CD4-positive, alpha-beta T cell treated with Interleukin-21 for 1 hour (primary cell): ENCODE measurements around the gene CD4.
"Not testable (repeated sequence)": the region's sequence is repeated elsewhere in the genome, so short reads cannot be mapped to it uniquely, and the experiment has no call there.

Source experiments
- DNase-seq: peaks from one replicate; pipeline ENCODE4 v3.0.0-alpha.2; 2020

Gene CD4

DNA sequence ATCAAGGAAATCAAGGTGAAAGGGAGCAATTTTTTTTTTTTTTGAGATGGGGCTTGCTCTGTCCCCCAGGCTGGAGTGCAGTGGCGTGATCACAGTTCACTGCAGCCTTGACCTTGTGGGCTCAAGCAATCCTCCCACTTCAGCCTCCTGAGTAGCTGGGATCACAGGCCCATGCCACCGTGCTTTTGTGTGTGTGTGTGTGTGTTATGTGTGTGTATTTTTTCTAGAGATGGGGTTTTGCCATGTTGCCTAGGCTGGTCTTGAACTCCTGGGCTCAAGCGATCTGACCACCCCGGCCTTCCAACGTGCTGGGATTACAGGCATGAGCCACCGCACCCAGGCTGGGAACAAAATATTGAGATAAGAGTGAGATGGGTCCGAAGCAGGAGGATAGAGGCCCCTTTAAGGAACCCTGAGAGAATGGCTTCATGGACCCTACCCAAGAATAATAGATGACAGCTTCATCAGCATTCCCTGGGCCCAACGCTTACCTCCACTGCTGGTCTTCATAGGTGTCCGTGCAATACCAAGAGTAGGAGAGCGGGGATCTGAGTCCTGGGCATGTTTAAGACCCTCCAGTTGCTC is 60.7 kb downstream of the CD4 start:
- DNase-seq = no peak

DNA sequence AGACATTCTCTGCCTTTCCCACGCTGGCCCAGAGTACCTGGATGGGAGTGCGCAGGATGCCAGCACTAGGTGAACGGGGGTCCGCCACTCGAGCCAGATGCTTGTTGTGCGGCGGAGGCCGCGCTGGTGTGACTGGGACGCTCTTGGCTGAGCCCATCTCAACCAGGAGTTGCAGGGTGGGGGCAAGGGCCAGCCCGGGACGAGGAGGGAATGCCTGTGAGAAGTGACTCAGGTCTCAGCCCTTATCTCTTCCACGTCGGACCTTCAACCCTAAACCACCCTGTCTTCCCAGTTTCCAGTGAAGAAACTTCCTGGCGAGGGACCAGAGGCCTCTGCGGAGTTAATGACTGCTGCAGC is 61.4 kb downstream of the CD4 start:
- DNase-seq = no peak

DNA sequence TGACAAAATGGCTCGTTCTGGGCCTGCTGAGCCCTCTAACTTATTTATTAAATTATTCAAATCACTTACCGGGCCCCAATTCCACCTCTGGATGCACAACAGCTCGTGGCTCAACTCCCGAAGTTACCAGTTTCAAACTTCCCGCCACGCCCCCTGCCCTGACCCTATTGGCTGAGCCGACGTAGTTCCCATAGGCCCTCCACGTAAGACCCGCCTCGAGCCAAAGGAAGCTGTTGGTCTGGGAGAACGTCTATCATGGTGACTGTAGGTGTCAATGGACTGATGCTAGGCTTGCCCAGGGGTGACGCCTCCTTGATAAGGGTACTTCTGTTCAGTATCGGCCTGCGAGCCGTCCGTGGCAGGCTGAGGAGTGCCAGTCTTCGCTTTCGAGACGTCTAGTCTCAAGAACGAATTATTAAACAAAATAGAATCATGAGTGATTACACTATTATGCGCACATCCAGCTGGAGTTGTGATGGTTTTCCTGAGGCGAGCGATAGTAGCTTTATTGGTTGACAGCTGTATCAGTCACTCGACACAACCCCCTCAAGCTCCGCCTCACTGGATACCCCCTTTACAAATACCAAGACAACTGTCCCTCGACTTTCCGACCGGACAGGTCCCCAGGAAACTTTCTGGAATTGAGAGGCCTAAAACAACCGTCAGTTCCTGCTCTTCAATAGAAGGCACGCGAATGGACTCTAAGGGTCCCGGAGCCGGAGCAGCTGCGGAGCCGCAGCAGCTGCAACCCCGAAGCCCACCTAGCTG is 62.0 kb downstream of the CD4 start, which contains the start of gene CDCA3:
Gene CDCA3, minus strand, starts transcription at position 134 of the 768 bp plus-strand sequence. CDS start 334 bp downstream, outside the sequence.
- peak; percentile 97 for DNase-seq

DNA sequence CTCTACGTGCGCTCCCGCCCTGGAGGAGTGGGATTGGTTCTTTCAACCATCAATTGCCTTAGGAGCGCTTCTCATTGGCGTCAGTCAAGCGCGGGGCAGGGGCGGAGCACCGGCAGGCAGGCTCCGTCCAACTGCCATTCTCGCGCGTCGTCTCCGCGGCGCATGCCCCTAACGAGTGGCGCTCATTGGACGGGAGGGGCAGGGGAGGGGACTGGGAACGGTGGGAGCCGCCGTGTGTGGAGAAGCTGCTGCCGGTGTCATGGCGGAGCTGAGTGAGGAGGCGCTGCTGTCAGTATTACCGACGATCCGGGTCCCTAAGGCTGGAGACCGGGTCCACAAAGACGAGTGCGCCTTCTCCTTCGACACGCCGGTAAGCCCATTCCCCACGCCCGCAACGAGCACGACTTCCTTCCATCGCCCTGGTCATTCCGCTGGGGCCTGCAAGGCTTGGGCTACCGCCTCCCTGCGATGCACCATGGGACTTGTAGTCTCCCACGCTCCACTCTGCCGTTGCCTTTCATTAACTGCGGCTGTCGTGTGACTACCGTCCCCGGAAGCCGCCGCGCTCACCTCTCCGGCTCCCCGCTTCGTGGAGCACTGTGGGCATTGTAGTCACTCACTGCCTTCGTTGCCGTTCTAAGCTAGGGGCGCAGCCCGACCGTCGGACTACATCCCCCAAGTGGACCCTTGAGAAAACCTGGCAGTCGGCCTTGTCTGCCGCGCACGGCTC is 62.8 kb downstream of the CD4 start, which contains the start of gene USP5:
Gene USP5, plus strand, starts transcription at position 230 of the 730 bp plus-strand sequence. Its CDS starts 30 bp downstream, at position 260.
- DNase-seq = peak; percentile 99

DNA sequence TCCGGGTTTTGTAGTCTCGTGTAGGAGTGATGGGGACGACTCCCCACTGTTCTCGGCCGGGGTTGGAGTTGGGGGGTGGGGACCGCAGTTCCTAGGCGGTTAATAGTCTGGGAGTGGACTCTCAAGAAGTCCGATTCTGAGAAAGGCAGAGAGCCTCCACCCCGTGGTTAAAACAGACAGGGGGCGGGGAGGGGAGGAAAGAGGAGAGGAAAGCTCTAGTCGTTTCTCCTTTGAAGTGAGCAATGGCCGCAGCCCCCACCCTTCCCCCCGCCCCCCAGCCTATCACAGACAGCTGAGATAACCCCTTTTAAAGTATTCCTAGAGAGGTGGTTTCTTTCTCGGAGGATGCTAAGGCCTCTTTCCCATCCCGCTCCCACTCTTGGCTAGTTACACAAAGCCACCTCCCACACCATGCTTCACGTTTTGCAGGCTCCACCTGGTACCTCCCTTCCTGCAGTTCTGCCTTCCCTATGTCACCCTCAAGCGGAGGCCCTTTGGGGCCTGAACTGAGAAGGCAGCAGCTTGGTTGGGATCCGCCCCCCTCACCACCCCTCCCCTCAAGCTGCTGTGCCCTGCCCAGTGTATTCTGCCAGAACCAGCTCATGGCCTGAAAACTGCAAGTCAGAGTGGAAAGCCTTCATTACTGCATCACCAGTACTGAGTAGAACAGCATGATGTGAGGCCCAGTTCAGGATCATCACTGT is 63.5 kb downstream of the CD4 start:
- peak; percentile 73 for DNase-seq

DNA sequence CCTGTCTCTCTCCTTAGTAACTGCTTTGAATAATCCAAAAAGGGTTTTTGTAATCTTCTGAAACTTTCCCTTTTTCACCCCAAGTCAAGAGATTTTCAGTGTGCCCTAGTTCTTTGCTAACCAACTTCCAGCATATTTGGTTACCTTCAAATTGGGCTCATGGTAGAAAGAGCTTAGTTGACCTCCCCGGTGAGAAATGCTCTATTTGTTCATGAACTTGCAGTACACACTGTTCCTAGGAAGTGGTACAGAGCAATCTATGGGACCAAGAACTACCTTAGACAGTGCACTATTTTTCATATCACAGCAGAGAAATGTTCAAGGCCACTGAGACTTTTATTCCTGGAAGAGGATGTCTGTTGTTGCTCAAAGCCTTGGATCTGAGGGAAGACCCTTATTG is 64.3 kb downstream of the CD4 start:
- no peak for DNase-seq

DNA sequence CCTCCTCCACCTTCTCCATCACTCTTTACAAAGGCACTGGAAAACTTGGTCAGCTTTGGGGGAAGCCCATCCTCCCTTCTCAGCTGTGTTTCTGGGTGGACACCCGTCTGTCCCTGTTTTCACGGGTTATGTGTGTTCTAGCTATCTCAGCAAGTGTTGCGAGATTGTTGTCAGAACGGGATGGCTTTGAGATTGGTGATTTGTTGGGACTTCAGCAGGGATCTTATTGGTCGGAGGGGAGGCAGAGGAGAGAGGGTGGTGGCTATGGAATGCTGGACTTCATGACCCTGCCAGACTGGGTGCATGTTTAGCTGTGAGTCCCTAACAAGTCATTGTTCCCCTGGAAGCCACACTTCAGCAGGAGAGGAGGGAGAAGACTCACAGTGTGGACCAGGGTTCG is 64.7 kb downstream of the CD4 start:
- no peak for DNase-seq

DNA sequence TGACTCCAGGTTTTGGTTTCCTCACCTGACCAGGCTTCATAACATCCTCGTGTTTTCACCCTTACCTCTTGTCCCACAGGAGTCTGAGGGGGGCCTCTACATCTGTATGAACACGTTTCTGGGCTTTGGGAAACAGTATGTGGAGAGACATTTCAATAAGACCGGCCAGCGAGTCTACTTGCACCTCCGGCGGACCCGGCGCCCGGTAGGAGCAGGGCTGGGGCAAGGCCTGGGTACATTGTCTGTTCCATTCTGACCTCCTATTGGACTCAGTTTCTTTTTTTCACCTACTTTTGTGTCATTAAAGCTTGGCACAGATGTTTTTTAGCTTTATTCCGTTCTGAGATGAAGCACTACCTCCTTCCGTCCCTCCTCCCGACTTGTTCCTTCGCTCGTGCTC is 66.0 kb downstream of the CD4 start:
- DNase-seq = no peak

DNA sequence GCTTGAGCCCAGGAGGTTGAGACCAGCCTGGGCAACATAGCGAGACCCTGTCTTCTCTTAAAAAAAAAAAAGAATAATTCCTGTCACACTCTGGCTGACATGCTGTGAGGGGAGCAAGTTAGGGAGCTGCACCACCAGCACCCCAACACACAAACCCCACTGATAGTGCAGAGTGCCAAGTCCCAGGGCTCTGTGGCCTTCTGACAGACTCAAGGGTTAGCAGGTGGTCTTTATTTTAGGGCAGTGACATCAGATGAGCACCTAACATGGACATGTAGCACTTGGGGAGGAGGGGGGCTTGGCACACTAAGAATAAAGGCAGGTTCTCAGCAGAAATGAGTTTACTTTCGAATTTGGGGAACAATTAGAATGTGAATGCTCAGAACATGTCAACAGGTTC is 69.5 kb downstream of the CD4 start:
- DNase-seq = no peak

DNA sequence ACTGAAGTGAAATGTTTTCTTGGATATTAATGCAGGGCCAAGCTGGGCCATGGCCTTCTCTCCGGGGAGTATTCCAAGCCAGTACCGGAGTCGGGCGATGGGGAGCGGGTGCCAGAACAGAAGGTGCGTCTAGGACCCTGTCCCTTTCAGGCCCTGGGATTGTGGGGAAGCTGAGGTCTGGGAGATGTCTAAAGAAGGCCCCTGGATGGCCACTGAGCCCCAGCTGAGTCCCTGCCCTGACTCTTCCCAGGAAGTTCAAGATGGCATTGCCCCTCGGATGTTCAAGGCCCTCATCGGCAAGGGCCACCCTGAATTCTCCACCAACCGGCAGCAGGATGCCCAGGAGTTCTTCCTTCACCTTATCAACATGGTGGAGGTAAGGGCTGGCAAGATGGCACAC is 70.8 kb downstream of the CD4 start:
- no peak for DNase-seq

DNA sequence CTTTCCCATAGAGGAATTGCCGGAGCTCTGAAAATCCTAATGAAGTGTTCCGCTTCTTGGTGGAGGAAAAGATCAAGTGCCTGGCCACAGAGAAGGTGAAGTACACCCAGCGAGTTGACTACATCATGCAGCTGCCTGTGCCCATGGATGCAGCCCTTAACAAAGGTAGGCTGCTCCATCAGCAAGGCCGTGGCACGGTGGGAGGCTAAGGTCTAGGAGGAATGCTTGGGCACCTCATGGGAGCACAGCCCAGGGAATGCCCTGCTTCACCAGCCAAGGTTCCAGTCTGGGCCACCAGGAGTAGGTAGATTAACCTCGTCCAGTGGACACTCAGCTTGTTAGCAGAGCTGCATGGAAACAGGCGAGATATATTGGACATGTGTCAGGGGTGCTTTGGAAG is 71.6 kb downstream of the CD4 start:
- DNase-seq = no peak

DNA sequence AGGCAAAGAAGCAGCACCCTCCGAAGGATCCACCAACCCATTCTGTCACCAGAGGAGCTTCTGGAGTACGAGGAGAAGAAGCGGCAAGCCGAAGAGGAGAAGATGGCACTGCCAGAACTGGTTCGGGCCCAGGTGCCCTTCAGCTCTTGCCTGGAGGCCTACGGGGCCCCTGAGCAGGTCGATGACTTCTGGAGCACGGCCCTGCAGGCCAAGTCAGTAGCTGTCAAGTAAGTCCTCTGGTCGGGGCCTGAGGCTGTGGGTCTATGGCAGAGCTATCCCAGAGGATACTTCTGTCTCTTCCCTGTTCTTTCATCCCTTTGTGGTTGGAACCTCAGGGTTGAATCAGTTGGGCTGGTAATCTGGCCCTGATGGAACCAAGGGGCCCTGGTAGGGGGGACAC is 72.1 kb downstream of the CD4 start:
- DNase-seq = no peak

DNA sequence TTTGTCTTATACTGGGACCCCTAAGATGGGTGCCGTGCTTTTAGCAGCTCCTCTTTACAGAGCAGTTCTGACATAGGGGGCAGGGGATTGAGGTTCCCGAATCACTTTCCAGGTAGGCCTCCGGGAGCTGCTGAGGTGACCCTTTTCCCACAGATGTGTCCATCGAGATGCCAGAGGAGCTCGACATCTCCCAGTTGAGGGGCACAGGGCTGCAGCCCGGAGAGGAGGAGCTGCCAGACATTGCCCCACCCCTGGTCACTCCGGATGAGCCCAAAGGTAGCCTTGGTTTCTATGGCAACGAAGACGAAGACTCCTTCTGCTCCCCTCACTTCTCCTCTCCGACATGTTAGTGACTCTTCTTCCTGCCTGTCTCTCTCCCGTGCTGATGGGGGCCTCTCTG is 73.7 kb downstream of the CD4 start:
- no peak for DNase-seq

DNA sequence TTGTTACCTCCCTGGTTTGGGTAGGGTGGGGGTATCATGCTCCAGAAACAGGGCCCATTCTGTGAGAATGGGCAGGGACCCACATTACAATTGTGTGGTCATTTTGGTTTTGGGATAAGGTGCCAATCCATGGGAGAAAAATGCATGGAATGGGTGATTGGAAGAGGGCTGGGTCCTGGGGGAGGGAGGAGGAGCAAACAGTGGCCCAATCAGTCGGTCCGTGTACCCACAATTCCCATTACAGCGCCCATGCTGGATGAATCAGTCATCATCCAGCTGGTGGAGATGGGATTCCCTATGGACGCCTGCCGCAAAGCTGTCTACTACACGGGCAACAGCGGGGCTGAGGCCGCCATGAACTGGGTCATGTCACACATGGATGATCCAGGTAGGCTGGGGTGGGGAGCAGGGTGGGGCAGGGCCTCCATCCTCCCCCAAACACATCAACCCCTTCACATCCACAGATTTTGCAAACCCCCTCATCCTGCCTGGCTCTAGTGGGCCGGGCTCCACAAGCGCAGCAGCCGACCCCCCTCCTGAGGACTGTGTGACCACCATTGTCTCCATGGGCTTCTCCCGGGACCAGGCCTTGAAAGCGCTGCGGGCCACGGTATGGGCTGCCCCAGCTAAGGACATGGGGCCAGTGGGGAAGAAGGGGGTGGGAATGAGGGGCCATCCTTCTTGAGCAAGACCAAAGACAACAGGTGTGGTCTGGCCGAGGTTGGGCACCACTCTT is 74.4 kb downstream of the CD4 start:
- DNase-seq = no peak

DNA sequence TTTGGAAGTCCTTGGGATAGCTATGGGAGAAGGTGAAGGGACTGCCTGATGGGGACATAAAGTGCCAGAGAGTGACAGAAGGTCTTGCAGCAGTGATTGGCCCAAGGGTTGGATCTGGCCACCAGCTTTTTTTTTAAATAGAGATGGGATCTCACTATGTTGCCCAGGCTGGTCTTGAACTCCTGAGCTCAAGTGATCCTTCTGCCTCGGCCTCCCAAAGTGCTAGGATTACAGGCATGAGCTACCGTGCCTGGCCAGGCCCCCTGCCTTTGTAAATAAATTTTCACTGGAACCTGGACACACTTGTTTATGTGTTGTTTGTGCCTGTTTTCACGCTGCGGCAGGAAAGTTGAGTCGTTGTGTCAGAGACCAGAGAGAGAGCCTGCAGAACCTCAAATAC is 76.0 kb downstream of the CD4 start:
- not testable (repeated sequence) for DNase-seq

DNA sequence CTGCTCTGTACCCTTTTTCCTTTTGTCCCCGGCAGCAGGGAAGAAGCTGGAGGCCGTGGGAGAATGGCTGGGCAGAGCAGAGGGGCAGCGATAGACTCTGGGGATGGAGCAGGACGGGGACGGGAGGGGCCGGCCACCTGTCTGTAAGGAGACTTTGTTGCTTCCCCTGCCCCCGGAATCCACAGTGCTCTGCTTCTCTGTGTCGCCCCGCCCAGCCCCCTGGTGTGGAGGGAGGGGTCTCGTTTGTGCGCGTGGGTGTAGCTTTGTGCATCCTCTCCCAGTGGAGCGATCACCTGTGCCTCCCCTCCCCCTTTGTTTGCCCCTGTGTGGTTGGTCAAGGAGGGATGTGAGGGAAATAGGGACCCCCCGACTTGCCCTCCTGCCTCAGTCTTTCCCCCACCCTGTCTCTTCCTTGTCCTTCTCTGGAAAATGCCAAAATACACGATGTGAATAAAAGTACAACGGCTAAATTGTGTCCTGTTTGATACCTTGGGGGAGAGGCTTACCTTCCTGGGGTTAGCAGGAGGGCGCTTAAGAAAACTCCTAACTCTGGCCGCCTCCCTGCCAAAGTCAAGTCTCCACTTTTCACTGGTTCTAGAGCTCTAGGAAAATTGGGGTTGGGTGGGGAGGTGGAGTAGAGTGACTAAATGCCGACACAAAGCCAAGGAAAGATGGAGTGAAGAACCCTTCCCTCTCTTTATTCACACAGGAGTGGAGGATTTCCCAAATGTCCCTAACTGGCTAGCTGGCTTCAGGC is 77.0 kb downstream of the CD4 start:
- no peak for DNase-seq

DNA sequence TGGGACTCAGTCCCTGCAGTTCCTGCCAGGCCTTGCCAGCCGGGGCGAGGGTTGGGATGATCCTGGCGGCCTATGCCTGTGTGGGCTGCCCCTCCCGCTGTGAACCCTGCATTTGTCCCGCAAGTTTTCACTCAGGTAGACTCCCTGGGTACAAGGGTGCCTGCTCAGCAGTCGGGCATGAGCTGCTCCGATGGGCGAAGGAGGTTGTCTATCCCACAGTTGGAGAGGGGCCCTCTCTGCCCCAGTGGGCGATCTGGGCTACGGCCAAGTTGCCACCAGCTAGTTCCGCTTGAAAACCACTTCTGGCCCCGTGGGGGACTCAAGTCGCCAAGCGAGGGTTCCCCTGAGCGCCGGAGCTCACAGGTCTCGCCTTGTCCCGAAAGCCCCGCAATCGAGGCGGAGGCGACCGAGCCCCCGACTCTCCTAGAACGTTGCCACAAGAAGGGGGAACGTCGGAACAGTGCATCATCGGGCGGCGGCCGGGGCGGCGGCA is 77.6 kb downstream of the CD4 start:
- DNase-seq = no peak

DNA sequence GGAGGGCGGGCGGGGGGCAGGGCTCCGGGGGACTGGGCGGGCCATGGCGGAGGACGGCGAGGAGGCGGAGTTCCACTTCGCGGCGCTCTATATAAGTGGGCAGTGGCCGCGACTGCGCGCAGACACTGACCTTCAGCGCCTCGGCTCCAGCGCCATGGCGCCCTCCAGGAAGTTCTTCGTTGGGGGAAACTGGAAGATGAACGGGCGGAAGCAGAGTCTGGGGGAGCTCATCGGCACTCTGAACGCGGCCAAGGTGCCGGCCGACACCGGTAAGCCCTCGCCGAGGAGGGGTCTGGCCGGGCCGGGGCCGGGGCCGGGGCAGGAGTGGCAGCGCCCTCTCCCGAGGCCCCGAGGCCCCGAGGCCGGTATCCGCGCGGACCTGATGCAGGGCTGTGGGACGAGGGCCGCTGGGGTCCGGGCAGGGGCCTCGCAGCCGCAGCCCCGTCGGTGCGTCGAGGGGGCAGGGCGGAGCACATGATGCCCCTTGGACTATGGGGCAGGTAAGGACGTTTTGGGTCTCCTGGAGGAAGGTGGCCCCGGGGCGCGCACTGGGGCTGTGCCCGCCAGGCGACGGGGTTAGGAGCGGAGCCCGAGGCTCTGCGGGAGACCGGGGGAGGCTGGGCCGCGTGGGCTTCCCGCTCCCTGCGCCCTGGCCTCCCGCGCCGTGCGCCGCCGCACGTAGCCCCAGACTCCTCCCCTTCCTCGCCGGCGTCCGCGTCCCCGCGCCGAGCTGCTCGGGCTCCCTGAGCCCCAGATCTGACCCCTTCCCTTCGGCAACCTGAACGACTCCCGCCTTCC is 78.3 kb downstream of the CD4 start, which contains the start of gene TPI1:
Gene TPI1, plus strand, starts transcription at position 119 of the 798 bp plus-strand sequence. Its CDS starts 36 bp downstream, at position 155.
- peak; percentile 87 for DNase-seq

DNA sequence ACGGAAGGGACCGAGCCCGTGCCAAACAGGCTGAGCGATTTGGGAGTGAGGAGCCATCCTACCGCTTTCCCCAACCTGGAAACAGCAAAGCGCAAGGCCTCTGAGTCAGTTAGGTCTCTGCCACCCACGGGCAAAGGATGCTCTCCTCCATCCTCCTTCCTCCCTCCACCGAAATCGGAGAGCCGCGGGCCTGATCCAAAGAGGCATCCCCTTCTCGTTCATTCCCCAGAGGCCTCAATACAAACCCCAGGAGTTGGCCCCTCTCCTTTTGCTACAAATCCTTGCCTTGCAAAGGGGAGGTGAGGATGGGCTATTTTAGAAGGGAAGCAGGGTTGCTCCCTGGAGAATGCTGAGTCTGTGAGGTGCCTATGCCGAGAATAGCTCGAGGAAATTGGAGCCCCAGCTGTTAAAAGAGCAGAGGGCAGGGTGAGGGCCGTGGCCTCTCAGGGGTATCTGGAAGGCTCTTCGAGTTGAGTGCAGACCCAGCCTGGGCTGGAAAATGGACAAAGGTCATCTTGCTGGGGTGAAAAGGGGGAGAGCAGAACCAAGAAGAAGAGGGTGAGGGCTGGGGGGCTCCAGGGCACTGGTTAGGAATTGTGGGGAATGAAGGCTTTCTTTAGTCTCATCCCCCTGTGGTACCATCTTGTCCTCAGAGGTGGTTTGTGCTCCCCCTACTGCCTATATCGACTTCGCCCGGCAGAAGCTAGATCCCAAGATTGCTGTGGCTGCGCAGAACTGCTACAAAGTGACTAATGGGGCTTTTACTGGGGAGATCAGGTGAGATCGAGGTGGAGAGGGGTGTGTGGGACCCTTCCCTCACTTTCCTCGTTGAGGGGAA is 79.1 kb downstream of the CD4 start:
- peak; percentile 9 for DNase-seq
